Ishikawa (cell line): ENCODE data around the gene ZBED2.
A peak's percentile ranks its signal among the peaks of the same experiment; 100 is the strongest.

Experiments used
- CEBPB ChIP-seq: IDR thresholded peaks from 2 replicates; pipeline ENCODE4 v1.6.1; 2012
- CREB1 ChIP-seq: IDR thresholded peaks from 2 replicates; pipeline ENCODE4 v1.6.1; 2012; ENCODE audit warnings: low read depth
- EGR1 ChIP-seq: IDR thresholded peaks from 2 replicates; pipeline ENCODE4 v1.6.1; 2012
- EP300 ChIP-seq: IDR thresholded peaks from 2 replicates; pipeline ENCODE4 v1.6.1; 2012; ENCODE audit warnings: borderline replicate concordance
- FOXM1 ChIP-seq: IDR thresholded peaks from 2 replicates; pipeline ENCODE4 v1.6.1; 2012; ENCODE audit warnings: low read depth, borderline replicate concordance
- MAX ChIP-seq: IDR thresholded peaks from 2 replicates; pipeline ENCODE4 v1.6.1; 2012
- NFIC ChIP-seq: IDR thresholded peaks from 2 replicates; pipeline ENCODE4 v1.6.1; 2012
- RAD21 ChIP-seq: IDR thresholded peaks from 2 replicates; pipeline ENCODE4 v1.6.1; 2012; ENCODE audit warnings: low read depth
- REST ChIP-seq: IDR thresholded peaks from 2 replicates; pipeline ENCODE4 v1.6.1; 2012; ENCODE audit warnings: low read depth, mild to moderate bottlenecking
- TAF1 ChIP-seq: IDR thresholded peaks from 2 replicates; pipeline ENCODE4 v1.6.1; 2012; ENCODE audit warnings: low read depth, mild to moderate bottlenecking
- TCF12 ChIP-seq: IDR thresholded peaks from 2 replicates; pipeline ENCODE4 v1.6.1; 2012; ENCODE audit warnings: low read depth
- TEAD4 ChIP-seq: IDR thresholded peaks from 2 replicates; pipeline ENCODE4 v1.6.1; 2012
- USF1 ChIP-seq: IDR thresholded peaks from 2 replicates; pipeline ENCODE4 v1.6.1; 2012
- YY1 ChIP-seq: IDR thresholded peaks from 2 replicates; pipeline ENCODE4 v1.6.1; 2012; ENCODE audit warnings: low read depth
- ZBTB7A ChIP-seq: IDR thresholded peaks from 2 replicates; pipeline ENCODE4 v1.6.1; 2012; ENCODE audit warnings: low read depth

ZBED2 gene

GRCh38 chr3:111616417-111617105, 21.4 kb upstream of the ZBED2 start:
- TF ChIP-seq FOXM1, result no peak
- TF ChIP-seq CEBPB, result no peak
- TF ChIP-seq RAD21, result peak; percentile 59
- no peak for TF ChIP-seq EGR1
- no peak for TF ChIP-seq TCF12
- no peak for TF ChIP-seq YY1
- TF ChIP-seq USF1, result no peak
- TF ChIP-seq TAF1, result no peak

- TF ChIP-seq TAF1 (no peak), FOXM1 (no peak), USF1 (no peak), RAD21 (no peak)
These were observed 20.7 kb upstream of the ZBED2 start for GRCh38 chr3:111615880-111616279.

- no peak for TF ChIP-seq YY1
- TF ChIP-seq EP300, result no peak
- no peak for TF ChIP-seq CREB1
- no peak for TF ChIP-seq RAD21
- TF ChIP-seq MAX, result no peak
These were observed 18.1 kb upstream of the ZBED2 start for GRCh38 chr3:111613294-111613693.

- TF ChIP-seq EGR1 (no peak), RAD21 (no peak), NFIC (no peak), EP300 (no peak), CREB1 (no peak), CEBPB (no peak), TCF12 (no peak), MAX (no peak), ZBTB7A (no peak), USF1 (no peak), REST (no peak), YY1 (no peak), TAF1 (no peak), TEAD4 (no peak), FOXM1 (no peak)
These were observed 15.5 kb upstream of the ZBED2 start for GRCh38 chr3:111610612-111611054.

GRCh38 chr3:111610189-111610588, 15.0 kb upstream of the ZBED2 start:
- no peak for TF ChIP-seq RAD21
- no peak for TF ChIP-seq EGR1
- no peak for TF ChIP-seq EP300
- no peak for TF ChIP-seq MAX
- TF ChIP-seq USF1, result no peak
- no peak for TF ChIP-seq TCF12
- no peak for TF ChIP-seq TEAD4
- no peak for TF ChIP-seq TAF1
- TF ChIP-seq YY1, result no peak
- TF ChIP-seq FOXM1, result no peak
- no peak for TF ChIP-seq REST
- no peak for TF ChIP-seq CEBPB
